ENCODE results near the gene PRMT7. TPM values are rescaled to one million over a fixed set of nuclear protein-coding genes. Genes with fewer than 3 reads are reported as not detected.
A peak's percentile ranks its signal among the peaks of the same experiment; 100 is the strongest.

PRMT7 gene
- total RNA-seq, 1 donor from 2014 or later = 80.6 TPM

DNA sequence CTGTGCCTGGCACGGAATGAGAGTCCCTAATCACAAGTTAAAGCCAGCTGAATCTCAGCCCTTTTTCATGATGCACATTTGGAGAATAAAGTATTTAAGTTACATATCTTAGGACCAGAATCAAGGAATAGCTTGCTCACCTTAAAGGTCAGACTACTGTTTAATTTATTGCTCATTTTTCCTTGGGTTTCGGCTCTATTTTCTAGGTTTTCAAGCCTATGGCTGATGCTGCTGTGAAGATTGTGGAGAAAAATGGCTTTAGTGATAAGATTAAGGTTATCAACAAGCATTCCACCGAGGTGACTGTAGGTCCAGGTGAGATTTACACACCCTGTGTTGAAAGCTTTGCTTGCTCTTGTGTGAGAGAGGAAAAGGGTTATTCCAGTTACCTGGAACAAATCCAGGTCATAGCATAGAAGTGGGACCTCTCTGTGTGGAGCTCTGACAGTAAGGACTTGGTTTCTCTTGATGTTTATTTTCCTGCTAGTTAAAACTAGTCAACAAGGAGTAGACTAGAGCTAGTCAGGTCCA lies 18.1 kb downstream of the PRMT7 start:
- Mint-ChIP-seq H3K36me3 (ENCODE audit: low read depth) (peaks cover 28% of the 10 kb centered on the region), H3K27me3 (ENCODE audit: insufficient read depth) (no peaks in the 10 kb centered on the region), H3K4me1 (ENCODE audit: low read depth) (peaks cover 41% of the 10 kb centered on the region), H3K27ac (no peak overlapping the region), H3K9me3 (no peaks in the 10 kb centered on the region), H3K4me3 (no peak overlapping the region)
- no peak for DNase-seq (ENCODE audit: low spot score)
- intact Hi-C loops (cut with micrococcal nuclease) = loop anchor here (1.0 to 10.0 kb wide), 6 partner anchors 18 to 1084 kb away; partner anchors contain the start of genes FHOD1, PLA2G15, PRMT7 and SLC9A5

DNA sequence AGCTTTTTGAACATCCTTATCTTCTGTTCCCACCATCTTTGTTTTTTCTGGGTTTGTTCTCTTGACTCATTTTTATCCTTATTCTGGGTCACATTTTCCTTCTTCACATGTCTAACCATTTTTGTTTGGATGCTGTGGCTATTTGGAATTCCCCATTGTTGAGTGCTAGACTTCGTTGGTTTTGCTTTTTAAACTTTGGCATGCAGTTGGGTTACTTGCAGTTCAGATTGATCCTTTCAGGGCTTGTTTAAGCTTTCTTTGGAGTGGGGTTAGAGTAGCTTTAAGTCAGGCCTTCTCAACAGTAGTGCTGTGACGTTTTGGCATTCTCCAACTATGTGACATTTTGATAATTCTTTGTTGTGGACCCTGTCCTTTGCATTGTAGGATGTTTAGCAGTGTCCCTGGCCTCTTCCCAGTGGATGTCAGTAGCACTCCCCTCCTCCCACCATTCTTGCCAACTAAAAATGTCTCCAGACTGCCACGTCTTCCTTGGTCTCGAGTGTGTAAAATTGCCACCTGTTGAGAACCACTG lies 21.1 kb downstream of the PRMT7 start:
- peaks cover 36% of the 10 kb centered on the region for H3K4me1 Mint-ChIP-seq (ENCODE audit: low read depth)
- DNase-seq (ENCODE audit: low spot score) = no peak
- peak overlapping the region; percentile 55 for H3K27ac Mint-ChIP-seq
- intact Hi-C loops (cut with micrococcal nuclease) = no loop called here
- no peaks in the 10 kb centered on the region for H3K27me3 Mint-ChIP-seq (ENCODE audit: insufficient read depth)
- peak overlapping the region; percentile 5 for H3K4me3 Mint-ChIP-seq
- peaks cover 37% of the 10 kb centered on the region for H3K36me3 Mint-ChIP-seq (ENCODE audit: low read depth)
- no peaks in the 10 kb centered on the region for H3K9me3 Mint-ChIP-seq

DNA sequence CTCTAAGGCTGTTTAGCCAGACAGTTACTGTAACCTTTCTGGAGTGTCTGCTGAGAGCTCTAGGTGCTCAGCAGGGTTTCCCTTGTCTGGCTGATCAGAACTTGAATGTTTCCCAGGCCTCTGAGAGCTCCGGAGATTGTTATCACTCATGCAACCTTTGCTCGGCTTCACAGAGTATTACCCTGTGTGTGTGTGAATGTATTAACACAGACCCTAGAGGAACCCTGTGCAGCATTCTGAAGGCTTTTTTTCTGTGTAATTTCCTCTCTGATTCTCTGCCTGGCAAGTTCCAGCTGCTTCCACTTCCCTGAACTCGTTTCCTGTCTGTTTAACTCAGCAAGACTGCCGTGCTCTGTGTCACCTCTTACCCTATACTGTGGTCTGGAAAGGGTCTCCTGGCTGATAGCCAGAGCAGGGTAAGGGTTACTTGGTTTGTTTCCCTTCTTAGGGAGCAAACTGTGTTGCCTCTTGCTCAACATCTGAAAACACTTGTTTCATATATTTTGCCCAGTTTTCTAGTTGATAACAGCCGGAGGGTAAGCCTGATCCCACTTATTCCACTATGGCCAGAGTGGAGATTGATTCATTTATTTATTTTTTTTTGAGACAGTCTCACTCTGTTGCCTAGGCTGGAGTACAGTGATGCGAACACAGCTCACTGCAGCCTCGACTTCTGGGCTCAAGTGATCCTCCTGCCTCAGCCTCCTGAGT lies 21.7 kb downstream of the PRMT7 start:
- no peaks in the 10 kb centered on the region for H3K27me3 Mint-ChIP-seq (ENCODE audit: insufficient read depth)
- intact Hi-C loops (cut with micrococcal nuclease) = no loop called here

DNA sequence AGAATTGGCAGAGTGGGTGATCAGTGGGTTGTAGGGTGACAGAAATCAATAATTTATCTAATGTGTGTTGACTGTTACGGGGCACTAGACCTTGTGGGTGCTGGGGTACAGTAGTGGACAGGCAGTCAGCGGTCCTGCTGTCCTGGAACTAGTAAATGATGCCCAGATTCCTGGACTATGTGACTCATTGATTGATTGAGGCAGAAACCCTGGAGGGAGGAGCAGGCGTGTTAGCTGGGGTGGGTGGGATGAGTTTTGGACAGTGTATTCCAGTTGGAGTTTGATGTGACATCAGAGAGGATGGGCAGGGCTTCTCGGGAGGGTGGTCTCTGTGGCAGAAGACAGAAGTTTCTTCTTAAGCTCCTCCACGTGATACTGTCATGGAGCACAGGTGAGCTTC lies 24.4 kb downstream of the PRMT7 start:
- no peak for DNase-seq (ENCODE audit: low spot score)
- no peak overlapping the region for H3K4me3 Mint-ChIP-seq
- H3K9me3 Mint-ChIP-seq = no peaks in the 10 kb centered on the region
- no peaks in the 10 kb centered on the region for H3K27me3 Mint-ChIP-seq (ENCODE audit: insufficient read depth)
- peaks cover 52% of the 10 kb centered on the region for H3K36me3 Mint-ChIP-seq (ENCODE audit: low read depth)
- intact Hi-C loops (cut with micrococcal nuclease) = no loop called here
- peaks cover 21% of the 10 kb centered on the region for H3K4me1 Mint-ChIP-seq (ENCODE audit: low read depth)
- H3K27ac Mint-ChIP-seq = no peak overlapping the region

More for the DNA sequence above, 21.7 kb downstream of the PRMT7 start:
- Mint-ChIP-seq H3K27ac (peak overlapping the region; percentile 55), H3K4me1 (ENCODE audit: low read depth) (peaks cover 31% of the 10 kb centered on the region), H3K36me3 (ENCODE audit: low read depth) (peaks cover 39% of the 10 kb centered on the region), H3K4me3 (peak overlapping the region; percentile 38), H3K9me3 (no peaks in the 10 kb centered on the region)
- no peak for DNase-seq (ENCODE audit: low spot score)

DNA sequence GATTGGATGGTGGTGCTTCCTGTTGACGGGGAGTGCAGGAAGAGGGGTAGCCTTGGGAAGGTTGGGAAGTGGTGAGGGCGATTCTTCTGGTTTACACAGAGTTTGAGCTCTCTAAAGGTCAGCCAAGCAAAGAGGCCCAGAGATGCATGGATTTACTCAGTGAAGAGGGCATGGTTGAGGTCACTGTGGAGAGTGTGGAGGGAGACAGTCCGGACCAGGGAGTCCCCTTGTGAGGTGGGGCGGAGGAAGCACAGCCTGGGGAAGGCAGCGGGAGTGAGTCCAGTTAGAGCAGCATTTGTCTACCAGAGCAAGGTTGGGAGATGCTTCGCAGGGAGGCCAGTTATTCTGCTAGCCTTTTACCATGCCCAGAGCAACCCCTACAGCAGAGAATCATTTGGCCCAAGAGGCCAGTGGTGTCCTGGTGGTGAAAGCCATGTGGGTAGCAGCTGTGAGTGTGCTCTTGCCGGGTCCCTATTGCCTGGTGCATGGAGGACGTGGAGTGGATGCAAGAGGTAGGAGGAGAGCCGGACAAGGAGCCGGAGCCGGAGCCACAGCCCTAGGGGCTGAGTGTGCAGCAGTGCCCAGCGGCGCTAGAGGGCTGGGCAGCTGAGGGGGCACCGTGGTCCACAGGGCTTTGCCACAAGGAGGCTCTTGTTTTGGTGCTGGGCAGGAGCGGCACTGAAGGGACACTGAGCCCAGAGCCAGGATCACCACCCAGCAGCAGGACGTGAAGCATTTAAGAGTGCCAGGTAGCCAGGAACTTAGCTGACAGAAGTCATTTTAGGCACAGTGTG lies 27.7 kb downstream of the PRMT7 start:
- Mint-ChIP-seq H3K9me3 (no peaks in the 10 kb centered on the region), H3K27ac (no peak overlapping the region), H3K4me3 (no peak overlapping the region), H3K36me3 (ENCODE audit: low read depth) (peaks cover 63% of the 10 kb centered on the region), H3K4me1 (ENCODE audit: low read depth) (peaks cover 7% of the 10 kb centered on the region), H3K27me3 (ENCODE audit: insufficient read depth) (no peaks in the 10 kb centered on the region)
- DNase-seq (ENCODE audit: low spot score) = no peak
- intact Hi-C loops (cut with micrococcal nuclease) = no loop called here

DNA sequence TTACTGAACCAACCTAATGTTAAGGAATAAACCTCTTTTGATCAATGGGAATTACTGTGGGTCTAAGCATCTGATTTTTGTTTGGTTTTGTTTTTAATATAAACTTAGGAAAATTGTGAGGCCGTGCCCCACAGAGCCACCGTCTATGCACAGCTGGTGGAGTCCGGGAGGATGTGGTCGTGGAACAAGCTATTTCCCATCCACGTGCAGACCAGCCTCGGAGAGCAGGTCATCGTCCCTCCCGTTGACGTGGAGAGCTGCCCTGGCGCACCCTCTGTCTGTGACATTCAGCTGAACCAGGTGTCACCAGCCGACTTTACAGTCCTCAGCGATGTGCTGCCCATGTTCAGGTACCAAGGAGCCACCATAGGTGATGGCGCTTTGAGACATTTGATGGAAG lies 28.4 kb downstream of the PRMT7 start:
- intact Hi-C loops (cut with micrococcal nuclease) = no loop called here
- Mint-ChIP-seq H3K27me3 (ENCODE audit: insufficient read depth) (no peaks in the 10 kb centered on the region), H3K27ac (no peak overlapping the region), H3K9me3 (no peaks in the 10 kb centered on the region), H3K4me1 (ENCODE audit: low read depth) (peaks cover 7% of the 10 kb centered on the region), H3K4me3 (no peak overlapping the region), H3K36me3 (ENCODE audit: low read depth) (peaks cover 62% of the 10 kb centered on the region)
- DNase-seq (ENCODE audit: low spot score) = no peak

DNA sequence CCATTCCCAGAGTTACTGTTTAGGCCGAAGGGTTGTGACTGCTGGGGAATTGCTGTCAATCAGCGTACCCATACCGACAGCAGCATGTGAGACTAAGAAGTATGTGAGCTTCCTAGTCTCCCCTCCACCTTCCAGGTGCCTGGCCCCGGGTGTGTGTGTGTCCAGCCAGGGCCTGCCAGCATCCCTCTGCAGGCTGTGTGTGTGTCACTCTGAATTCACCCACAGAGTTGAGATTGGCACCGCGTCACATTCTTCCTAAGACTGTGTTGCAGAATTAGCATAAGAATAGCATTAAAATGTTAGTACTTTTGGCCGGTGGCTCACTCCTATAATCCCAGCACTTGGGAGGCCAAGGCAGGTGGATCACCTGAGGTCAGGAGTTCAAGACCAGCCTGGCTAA lies 31.8 kb downstream of the PRMT7 start:
- peaks cover 18% of the 10 kb centered on the region for H3K4me1 Mint-ChIP-seq (ENCODE audit: low read depth)
- H3K27ac Mint-ChIP-seq = no peak overlapping the region
- no peaks in the 10 kb centered on the region for H3K9me3 Mint-ChIP-seq
- no peaks in the 10 kb centered on the region for H3K27me3 Mint-ChIP-seq (ENCODE audit: insufficient read depth)
- no peak overlapping the region for H3K4me3 Mint-ChIP-seq
- DNase-seq (ENCODE audit: low spot score) = no peak
- H3K36me3 Mint-ChIP-seq (ENCODE audit: low read depth) = peaks cover 66% of the 10 kb centered on the region
- intact Hi-C loops (cut with micrococcal nuclease) = no loop called here

DNA sequence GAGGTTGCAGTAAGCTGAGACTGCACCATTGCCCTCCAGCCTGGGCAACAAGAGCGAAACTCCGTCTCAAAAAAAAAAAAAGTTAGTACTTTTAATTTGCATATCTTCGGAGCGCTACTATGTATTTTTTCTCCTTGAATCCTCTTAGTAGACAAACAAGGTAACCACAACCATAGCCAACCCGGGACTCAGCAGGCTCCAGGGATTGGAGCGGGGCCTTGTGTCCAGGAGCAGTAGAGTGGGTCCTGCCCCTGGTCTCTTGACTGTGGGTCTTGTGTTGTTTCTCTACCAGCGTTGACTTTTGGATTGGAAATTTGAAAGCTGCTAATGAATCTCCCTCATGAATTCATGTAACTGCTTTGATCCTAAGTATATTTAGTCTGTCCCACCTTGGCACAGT lies 32.3 kb downstream of the PRMT7 start:
- Mint-ChIP-seq H3K4me3 (no peak overlapping the region), H3K9me3 (no peaks in the 10 kb centered on the region), H3K4me1 (ENCODE audit: low read depth) (peaks cover 22% of the 10 kb centered on the region), H3K27ac (no peak overlapping the region), H3K36me3 (ENCODE audit: low read depth) (peaks cover 66% of the 10 kb centered on the region), H3K27me3 (ENCODE audit: insufficient read depth) (no peaks in the 10 kb centered on the region)
- intact Hi-C loops (cut with micrococcal nuclease) = no loop called here
- DNase-seq (ENCODE audit: low spot score) = no peak

DNA sequence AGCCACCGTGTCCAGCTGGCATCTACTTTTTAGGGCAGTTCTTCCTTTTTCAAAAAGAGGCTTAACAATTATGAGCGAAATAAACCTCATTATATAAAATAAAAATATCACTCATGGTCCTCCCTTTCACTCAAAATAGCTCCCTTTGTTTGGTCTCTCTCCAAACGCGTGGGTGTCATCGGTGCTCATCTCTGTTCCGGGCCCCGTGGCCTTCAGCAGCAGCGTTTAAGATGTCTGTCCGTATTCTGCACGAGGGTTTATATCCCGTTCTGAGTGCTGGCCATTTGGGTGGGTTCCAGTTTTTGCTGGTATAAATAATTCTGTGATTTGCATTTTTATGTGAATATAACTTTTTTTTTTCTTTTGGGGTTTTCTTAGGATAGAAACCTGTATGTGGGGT lies 33.4 kb downstream of the PRMT7 start:
- Mint-ChIP-seq H3K27ac (no peak overlapping the region), H3K36me3 (ENCODE audit: low read depth) (peaks cover 68% of the 10 kb centered on the region), H3K27me3 (ENCODE audit: insufficient read depth) (no peaks in the 10 kb centered on the region), H3K4me3 (no peak overlapping the region), H3K4me1 (ENCODE audit: low read depth) (peaks cover 27% of the 10 kb centered on the region), H3K9me3 (no peaks in the 10 kb centered on the region)
- intact Hi-C loops (cut with micrococcal nuclease) = no loop called here
- DNase-seq (ENCODE audit: low spot score) = no peak

DNA sequence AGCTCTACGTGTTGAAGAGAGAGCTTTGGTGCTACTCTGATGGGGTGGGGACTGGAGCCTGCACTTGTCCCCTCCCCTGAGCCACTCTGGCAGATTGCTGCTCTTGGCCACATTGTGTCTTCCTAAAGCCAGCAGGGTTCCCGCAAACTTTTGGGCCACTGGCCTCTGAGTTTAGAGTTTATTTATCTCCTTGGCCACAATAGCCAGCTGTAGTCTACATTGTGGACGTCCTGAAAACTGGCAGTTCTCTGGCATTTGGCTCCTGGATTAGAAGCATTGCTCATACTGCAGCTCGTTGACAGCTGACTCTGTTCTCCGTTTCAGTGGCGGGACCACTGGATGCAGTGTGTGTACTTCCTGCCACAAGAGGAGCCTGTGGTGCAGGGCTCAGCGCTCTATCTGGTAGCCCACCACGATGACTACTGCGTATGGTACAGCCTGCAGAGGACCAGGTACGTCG lies 34.6 kb downstream of the PRMT7 start:
- no peak overlapping the region for H3K4me3 Mint-ChIP-seq
- H3K36me3 Mint-ChIP-seq (ENCODE audit: low read depth) = peaks cover 65% of the 10 kb centered on the region
- H3K27ac Mint-ChIP-seq = no peak overlapping the region
- peaks cover 24% of the 10 kb centered on the region for H3K4me1 Mint-ChIP-seq (ENCODE audit: low read depth)
- intact Hi-C loops (cut with micrococcal nuclease) = no loop called here
- DNase-seq (ENCODE audit: low spot score) = no peak
- no peaks in the 10 kb centered on the region for H3K9me3 Mint-ChIP-seq
- H3K27me3 Mint-ChIP-seq (ENCODE audit: insufficient read depth) = no peaks in the 10 kb centered on the region

DNA sequence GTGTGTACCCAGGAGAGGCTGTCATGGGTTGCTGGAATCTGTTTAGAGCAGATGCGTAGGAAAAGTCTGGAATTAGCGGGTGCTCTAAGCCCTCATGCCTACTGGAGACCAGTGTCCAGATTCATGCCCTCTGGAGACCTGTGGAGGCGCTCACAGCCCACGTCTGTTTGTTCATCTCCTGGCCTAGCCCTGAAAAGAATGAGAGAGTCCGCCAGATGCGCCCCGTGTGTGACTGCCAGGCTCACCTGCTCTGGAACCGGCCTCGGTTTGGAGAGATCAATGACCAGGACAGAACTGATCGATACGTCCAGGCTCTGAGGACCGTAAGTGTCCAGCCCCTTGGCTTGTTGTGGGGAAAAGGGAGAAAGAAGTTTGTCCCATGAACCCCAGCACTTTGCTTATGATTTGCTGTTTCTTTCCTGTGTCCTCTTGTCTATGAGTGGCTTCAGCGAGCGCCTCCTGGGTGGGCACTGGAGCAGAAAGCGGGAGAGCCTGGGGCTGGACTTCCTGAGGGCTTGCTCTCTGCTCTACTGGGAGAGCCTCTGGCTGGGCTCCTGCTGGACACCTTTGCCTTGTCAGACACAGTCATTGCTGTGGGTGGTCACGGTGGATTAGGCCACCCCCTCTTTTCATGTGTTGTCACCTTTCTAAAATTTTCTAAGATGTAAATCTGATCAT lies 35.3 kb downstream of the PRMT7 start:
- H3K4me3 Mint-ChIP-seq = no peak overlapping the region
- DNase-seq (ENCODE audit: low spot score) = no peak
- no peaks in the 10 kb centered on the region for H3K27me3 Mint-ChIP-seq (ENCODE audit: insufficient read depth)
- peaks cover 19% of the 10 kb centered on the region for H3K4me1 Mint-ChIP-seq (ENCODE audit: low read depth)
- H3K36me3 Mint-ChIP-seq (ENCODE audit: low read depth) = peaks cover 63% of the 10 kb centered on the region
- intact Hi-C loops (cut with micrococcal nuclease) = no loop called here
- H3K27ac Mint-ChIP-seq = no peak overlapping the region
- no peaks in the 10 kb centered on the region for H3K9me3 Mint-ChIP-seq

DNA sequence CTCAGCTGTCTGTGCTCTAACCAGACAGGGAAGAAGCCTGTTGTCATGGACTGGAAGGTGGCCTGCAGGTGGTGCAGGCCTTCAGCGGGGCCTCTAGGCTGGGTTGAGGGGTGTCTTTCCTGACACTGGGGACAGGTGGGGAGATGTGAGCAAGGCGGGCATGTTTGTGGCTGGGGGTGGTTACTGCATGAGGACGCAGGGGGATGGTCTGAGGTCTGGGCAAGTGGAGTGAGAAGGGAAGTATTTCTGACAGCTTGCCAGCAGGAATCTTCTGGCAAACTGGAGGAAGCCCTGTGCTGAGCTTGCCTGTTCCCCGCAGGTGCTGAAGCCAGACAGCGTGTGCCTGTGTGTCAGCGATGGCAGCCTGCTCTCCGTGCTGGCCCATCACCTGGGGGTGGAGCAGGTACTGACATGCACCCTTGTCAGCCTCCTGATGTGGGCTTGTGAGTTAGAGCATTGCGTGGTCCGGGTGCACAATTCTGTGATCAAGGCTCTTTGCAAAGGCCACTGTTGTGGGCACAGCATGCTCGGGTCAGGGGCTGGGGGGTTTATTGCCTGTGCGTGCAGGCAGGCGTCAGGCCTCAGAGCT lies 36.2 kb downstream of the PRMT7 start:
- Mint-ChIP-seq H3K36me3 (ENCODE audit: low read depth) (peaks cover 63% of the 10 kb centered on the region), H3K4me1 (ENCODE audit: low read depth) (peaks cover 19% of the 10 kb centered on the region), H3K27me3 (ENCODE audit: insufficient read depth) (no peaks in the 10 kb centered on the region), H3K4me3 (no peak overlapping the region), H3K9me3 (no peaks in the 10 kb centered on the region), H3K27ac (no peak overlapping the region)
- intact Hi-C loops (cut with micrococcal nuclease) = no loop called here
- DNase-seq (ENCODE audit: low spot score) = no peak

Data from activated T-helper 1 cell treated with anti-CD3 and anti-CD28 coated beads, Interleukin-12 subunit alpha, Interleukin-12 subunit beta, Interleukin-2, Interleukin-4 antibody, amounts not matched to agents 30 ng/mL and 10 ng/mL and 1 ng/mL, durations not matched to agents 14 hours and 24 hours and 36 hours (primary cell).